Coronary artery (tissue), 2 donors: ENCODE measurements around the gene RIBC2.

Experiments
- DNase-seq: peaks from one replicate; pipeline ENCODE4 v3.0.0-alpha.2; 2017; ENCODE audit warnings: low spot score
- H3K27ac ChIP-seq, 2 donors: fragments of 200-600 bp; sonication (generic); one replicate each; pipeline ENCODE4 v1.5.1; 2016 to 2019
- H3K4me3 ChIP-seq: fragments of 200-600 bp; sonication (generic); 2 replicates; pipeline ENCODE4 v1.5.1; 2016; ENCODE audit warnings: mild to moderate bottlenecking, moderate library complexity
- CTCF ChIP-seq: fragments of 200-600 bp; sonication (generic); IDR thresholded peaks from one replicate; pipeline ENCODE4 v1.5.1; 2019; ENCODE audit warnings: antibody characterized with exemption

The RIBC2 gene

GRCh38 chr22:45418056-45418769 is 4.7 kb downstream of the RIBC2 start:
- no peak for TF ChIP-seq CTCF
- H3K27ac ChIP-seq, result no peak overlapping the region
- H3K4me3 ChIP-seq, result no peak overlapping the region
- DNase-seq, result peak; percentile 53

DNA sequence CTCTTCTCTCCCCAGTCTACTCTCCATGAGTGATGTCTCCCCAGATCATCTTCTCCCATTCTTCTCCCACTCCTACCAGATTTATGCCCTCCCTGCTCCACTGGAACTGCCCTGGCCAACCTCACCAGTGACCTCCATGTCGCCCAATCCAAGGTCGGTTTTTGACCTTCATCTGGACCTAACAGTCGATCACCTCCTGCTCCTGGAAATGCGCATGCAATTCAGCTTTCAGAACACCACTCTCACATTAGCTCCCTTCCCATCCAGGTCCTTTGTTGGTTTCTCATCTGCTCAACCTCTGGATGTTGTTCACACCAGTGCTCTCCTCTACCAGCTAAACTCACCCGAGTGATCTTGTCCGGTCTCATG is 5.3 kb downstream of the RIBC2 start:
- peak; percentile 21 for DNase-seq
- TF ChIP-seq CTCF, result no peak
- no peak overlapping the region for H3K4me3 ChIP-seq
- H3K27ac ChIP-seq, result no peak overlapping the region

DNA sequence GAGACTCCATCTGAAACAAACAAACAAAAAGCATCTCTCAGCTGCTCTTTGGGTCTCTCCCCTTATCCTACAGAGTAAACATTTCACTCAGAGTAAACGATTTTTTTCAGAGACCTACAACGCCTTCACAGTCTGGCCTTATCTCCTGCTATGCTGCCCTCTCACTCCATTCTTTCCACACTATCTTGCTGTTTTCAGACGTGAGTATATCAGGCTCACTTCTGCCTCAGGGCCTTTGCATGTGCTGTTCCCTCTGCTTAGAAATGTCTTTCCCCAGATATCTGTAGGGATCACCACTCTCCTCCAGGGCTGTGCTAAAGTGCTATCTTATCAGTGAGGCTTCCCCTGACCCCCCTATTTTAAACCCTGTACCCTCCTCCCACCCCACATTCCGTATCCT is 6.5 kb downstream of the RIBC2 start:
- Histone ChIP-seq H3K4me3 (no peak overlapping the region), H3K27ac (no peak overlapping the region)
- DNase-seq, result no peak
- no peak for TF ChIP-seq CTCF

DNA sequence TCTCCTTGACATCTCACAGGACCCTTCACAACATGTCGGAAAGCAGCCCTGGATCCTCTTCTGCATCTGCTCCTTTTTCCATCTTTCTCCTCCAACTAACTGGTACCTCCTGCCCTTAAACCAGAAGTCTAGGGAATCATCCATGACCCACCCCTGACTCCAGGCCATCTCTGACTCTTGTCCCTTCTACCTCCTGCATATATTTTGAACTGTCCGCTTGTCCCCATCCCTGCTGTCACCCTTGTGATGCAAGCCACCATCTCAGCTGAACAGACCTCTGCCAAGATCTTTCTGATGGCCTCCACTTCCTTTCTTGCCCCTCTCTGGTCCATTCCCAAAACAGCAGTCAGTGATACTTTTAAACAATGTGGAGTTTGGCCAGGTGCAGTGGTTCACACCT is 7.0 kb downstream of the RIBC2 start:
- DNase-seq, result peak; percentile 41
- H3K27ac ChIP-seq, result no peak overlapping the region
- no peak for TF ChIP-seq CTCF
- H3K4me3 ChIP-seq, result no peak overlapping the region

DNA sequence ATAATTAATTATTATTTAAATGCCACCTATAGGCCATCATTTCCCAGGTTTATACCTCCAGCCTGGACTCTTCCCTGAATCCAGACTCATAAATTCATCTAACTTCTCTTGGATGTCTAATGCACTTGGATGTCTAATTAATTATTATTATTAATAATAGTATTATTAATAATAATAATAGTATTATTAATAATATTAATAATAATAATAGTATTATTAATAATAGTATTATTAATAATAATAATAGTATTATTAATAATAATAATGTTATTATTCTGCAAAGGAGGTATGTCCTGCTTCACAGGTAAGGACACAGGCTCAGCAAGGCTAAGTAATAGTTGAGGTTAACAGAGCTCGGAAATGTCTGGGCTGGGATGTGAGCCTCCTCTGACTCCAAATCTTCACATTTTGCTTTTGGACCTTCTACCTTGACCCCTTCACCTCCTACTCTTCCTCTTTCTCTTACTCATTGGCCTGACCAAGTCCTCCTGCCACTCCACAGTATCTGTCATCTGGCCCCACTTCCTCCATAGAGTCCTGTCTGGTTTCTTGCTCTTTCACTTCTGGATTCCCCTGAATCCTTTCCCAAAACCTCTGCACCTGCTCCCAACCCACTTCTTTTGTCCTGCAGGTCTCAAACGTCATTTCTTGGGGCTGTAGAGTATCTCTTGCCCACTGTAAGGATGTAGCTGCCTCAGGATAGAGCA is 8.0 kb downstream of the RIBC2 start:
- DNase-seq, result peak; percentile 33
- TF ChIP-seq CTCF, result no peak
- Histone ChIP-seq H3K4me3 (no peak overlapping the region), H3K27ac (no peak overlapping the region)

DNA sequence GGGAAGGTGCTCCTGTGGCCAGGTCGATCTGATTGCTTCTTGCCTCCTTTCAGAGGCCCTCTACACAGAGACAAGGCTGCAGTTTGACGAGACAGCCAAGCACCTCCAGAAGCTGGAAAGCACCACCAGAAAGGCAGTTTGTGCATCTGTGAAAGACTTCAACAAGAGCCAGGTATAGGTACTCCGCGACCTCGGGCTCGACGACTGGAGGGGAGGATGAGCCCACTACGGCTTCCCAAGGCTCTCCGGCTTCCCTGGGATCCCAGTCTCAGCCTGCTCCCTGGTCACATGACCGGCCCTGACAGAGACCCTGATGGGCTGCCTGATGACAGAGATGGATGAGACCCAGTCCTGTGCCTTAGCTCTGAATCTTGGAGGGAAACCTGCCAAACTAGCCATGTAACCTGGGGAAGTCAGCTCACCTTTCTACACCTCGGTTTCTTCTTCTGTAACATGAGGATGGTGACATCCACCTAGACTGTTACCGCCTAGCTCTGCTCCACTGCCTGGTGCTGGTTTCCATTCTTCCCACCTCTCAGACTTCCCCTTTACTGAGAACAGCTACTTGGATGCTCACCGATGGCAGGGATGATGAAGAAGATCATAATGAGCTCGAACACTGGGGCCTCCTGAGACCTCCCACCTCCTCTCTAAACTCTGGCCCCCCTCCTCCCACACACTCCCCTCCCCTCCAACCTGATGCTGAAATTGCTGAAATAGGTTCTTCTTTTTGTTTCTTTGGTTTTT is 8.9 kb downstream of the RIBC2 start:
- DNase-seq, result peak; percentile 29
- Histone ChIP-seq H3K4me3 (no peak overlapping the region), H3K27ac (no peak overlapping the region)
- TF ChIP-seq CTCF, result no peak
